Vagina (tissue), 2 donors: ENCODE measurements around the gene CYP3A7. TPM values are rescaled to one million over a fixed set of nuclear protein-coding genes. Genes with fewer than 3 reads are reported as not detected.
A peak's percentile ranks its signal among the peaks of the same experiment; 100 is the strongest.

Source experiments
- DNase-seq, 2 donors: peaks; one replicate each; pipeline ENCODE4 v3.0.0-alpha.2; 2017; ENCODE audit errors: extremely low spot score in 2 of 2
- H3K27ac ChIP-seq: fragments of 200-600 bp; sonication (generic); one replicate; pipeline ENCODE4 v1.5.1; 2019
- H3K27me3 ChIP-seq: fragments of 200-600 bp; sonication (generic); one replicate; pipeline ENCODE4 v1.5.1; 2019
- H3K36me3 ChIP-seq, 2 donors: fragments of 200-600 bp; sonication (generic); one replicate each; pipeline ENCODE4 v1.5.1; 2017 to 2019
- H3K4me1 ChIP-seq: fragments of 200-600 bp; sonication (generic); one replicate; pipeline ENCODE4 v1.5.1; 2019
- H3K4me3 ChIP-seq, 2 donors: fragments of 200-600 bp; sonication (generic); 1 replicate in 1 of 2; 2 replicates in 1 of 2; pipeline ENCODE4 v1.5.1; 2016 to 2019
- H3K9me3 ChIP-seq: fragments of 200-600 bp; sonication (generic); one replicate; pipeline ENCODE4 v1.5.1; 2019
- POLR2A ChIP-seq, 2 donors: fragments of 450-650 bp; IDR thresholded peaks; one replicate each; pipeline ENCODE4 v1.6.1; 2017; ENCODE audit warnings: antibody characterized with exemption in 2 of 2, mild to moderate bottlenecking in 2 of 2, moderate library complexity in 2 of 2
- POLR2AphosphoS5 ChIP-seq, 2 donors: sonication (generic); formaldehyde crosslinking; IDR thresholded peaks; one replicate each; pipeline ENCODE4 v1.9.0; 2017; ENCODE audit warnings: antibody characterized with exemption in 2 of 2, mild to moderate bottlenecking in 2 of 2, low read depth in 1 of 2; ENCODE audit not compliant: insufficient read depth in 1 of 2
- intact Hi-C: fragments of 100-400 bp; cut with DNase I; formaldehyde crosslinking; loops from one replicate; pipeline ENCODE4 v1.15.1; 2023
- total RNA-seq: library from RNA; depleted of rRNA; stranded (reverse); fragments of >200 nt; gene quantifications from one replicate; pipeline ENCODE4 v1.2.3, GENCODE V29; 2016
- TF ChIP-seq, protein P1 (sequence below), 3 experiments: fragments of 450-650 bp in 2 of 3; fragments of 200-600 bp in 1 of 3; sonication (generic) in 1 of 3; IDR thresholded peaks; one replicate each; pipeline ENCODE4 v1.5.1; 2017 to 2019; ENCODE audit warnings: antibody characterized with exemption in 3 of 3, mild to moderate bottlenecking in 2 of 3, moderate library complexity in 2 of 3

Gene CYP3A7
- total RNA-seq, 1 donor from 2014 or later, result not detected

DNA sequence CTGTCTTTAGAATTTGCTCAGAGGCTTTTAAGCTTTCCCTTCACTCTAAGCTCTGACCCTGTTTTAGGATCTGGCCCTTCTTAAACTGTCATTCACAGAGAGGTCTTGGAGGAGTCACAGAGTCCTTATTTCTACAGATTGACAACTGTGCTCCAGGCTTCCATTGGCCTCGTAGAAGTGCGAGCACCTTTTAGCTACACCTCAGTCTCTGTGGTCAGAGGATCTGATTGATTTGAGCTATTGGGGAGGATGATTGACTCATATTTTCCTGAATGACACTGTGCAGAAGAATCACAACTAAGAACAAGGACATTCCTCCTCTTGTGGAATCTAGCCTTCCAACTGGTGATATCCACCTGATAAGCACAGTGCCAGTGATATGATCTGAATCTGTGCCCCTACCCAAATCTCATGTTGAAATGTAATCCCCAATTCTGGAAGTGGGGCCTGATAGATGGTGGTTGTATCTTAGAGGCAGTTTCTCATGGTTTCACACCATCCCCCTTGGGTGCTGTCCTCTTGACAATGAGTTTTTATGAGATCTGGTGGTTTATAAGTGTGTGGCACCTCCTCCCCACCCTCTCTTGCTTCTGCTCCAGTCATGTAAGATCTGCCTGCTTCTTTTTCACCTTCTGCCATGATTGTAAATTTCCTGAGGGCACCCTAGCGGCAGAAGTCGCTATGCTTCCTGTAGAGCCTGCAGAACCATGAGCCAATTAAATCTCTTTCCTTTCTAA, 3.2 kb downstream of the CYP3A7 start:
- intact Hi-C loops, result no loop called here
- TF ChIP-seq, protein P1, sequence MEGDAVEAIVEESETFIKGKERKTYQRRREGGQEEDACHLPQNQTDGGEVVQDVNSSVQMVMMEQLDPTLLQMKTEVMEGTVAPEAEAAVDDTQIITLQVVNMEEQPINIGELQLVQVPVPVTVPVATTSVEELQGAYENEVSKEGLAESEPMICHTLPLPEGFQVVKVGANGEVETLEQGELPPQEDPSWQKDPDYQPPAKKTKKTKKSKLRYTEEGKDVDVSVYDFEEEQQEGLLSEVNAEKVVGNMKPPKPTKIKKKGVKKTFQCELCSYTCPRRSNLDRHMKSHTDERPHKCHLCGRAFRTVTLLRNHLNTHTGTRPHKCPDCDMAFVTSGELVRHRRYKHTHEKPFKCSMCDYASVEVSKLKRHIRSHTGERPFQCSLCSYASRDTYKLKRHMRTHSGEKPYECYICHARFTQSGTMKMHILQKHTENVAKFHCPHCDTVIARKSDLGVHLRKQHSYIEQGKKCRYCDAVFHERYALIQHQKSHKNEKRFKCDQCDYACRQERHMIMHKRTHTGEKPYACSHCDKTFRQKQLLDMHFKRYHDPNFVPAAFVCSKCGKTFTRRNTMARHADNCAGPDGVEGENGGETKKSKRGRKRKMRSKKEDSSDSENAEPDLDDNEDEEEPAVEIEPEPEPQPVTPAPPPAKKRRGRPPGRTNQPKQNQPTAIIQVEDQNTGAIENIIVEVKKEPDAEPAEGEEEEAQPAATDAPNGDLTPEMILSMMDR (IDR thresholded peaks at IDR 0.05), result no peak
- TF ChIP-seq POLR2A (IDR thresholded peaks at IDR 0.05) (no peak), POLR2AphosphoS5 (IDR thresholded peaks at IDR 0.05; ENCODE audit: insufficient read depth in 1 of 2, low read depth in 1 of 2) (no peak)
- DNase-seq, result peak; percentile 25 to 56
- Histone ChIP-seq H3K36me3 (no peaks in the 10 kb centered on the region), H3K9me3 (no peaks in the 10 kb centered on the region), H3K27ac (no peak overlapping the region), H3K4me1 (peaks cover 6% of the 10 kb centered on the region), H3K4me3 (no peak overlapping the region), H3K27me3 (no peaks in the 10 kb centered on the region)

DNA sequence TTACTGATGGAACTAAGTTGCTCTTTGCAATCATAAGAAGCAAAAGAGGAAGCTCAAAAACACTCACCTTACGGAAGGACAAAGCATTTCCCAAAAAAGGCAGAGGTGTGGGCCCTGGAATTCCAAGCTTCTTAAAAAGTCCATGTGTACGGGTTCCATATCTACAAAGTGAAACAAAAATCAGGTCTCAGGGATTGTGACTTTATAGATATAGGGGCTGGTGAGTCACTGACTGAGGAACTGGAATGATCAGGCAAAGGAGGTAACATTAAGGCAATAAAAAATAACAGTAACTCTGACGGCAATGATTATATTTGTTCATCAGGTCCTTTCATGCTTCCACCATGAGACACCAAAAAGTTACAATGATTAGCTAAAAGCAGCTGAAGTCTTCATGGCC, 4.0 kb downstream of the CYP3A7 start:
- TF ChIP-seq, protein P1 (IDR thresholded peaks at IDR 0.05), result no peak
- no peak for TF ChIP-seq POLR2AphosphoS5 (IDR thresholded peaks at IDR 0.05; ENCODE audit: insufficient read depth in 1 of 2, low read depth in 1 of 2)
- no peak for TF ChIP-seq POLR2A (IDR thresholded peaks at IDR 0.05)
- DNase-seq, result no peak
- H3K36me3 ChIP-seq, result no peaks in the 10 kb centered on the region
- no peak overlapping the region for H3K4me3 ChIP-seq
- H3K27ac ChIP-seq, result no peak overlapping the region
- H3K9me3 ChIP-seq, result no peaks in the 10 kb centered on the region
- H3K27me3 ChIP-seq, result no peaks in the 10 kb centered on the region
- intact Hi-C loops, result no loop called here
- H3K4me1 ChIP-seq, result peaks cover 6% of the 10 kb centered on the region

DNA sequence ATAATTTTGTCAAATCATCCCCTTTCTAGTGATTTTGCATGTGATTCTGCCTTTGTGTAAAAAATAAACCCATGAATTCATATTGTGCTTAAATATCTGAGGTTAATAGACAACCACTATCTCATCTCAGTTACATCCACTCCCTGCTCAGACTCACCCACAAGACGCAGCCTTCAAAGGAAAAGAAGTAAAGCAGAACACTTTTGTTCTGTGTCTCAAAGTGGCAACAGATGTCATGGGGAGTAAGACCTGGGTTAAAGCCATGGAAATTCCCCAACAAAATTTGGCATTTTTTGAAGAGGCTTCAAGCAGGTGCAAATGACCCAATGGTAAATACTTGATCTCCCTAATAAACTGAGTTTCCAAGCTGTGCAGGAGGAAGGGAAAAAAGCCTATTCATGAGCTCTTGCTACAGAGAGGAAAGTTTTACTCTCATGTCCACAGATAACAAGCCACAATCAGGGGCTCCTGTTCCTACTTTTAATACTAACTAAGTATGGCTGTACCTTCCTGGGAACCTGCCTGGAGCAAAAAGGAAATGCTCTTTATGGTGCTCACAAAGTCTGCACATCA, 4.7 kb downstream of the CYP3A7 start:
- TF ChIP-seq POLR2A (IDR thresholded peaks at IDR 0.05) (no peak), POLR2AphosphoS5 (IDR thresholded peaks at IDR 0.05; ENCODE audit: insufficient read depth in 1 of 2, low read depth in 1 of 2) (no peak)
- TF ChIP-seq, protein P1 (IDR thresholded peaks at IDR 0.05), result no peak
- Histone ChIP-seq H3K9me3 (no peaks in the 10 kb centered on the region), H3K4me3 (no peak overlapping the region), H3K27me3 (no peaks in the 10 kb centered on the region), H3K36me3 (no peaks in the 10 kb centered on the region), H3K27ac (no peak overlapping the region), H3K4me1 (peaks cover 6% of the 10 kb centered on the region)
- peak in 1 of 2 donors; percentile 6 for DNase-seq
- intact Hi-C loops, result no loop called here

DNA sequence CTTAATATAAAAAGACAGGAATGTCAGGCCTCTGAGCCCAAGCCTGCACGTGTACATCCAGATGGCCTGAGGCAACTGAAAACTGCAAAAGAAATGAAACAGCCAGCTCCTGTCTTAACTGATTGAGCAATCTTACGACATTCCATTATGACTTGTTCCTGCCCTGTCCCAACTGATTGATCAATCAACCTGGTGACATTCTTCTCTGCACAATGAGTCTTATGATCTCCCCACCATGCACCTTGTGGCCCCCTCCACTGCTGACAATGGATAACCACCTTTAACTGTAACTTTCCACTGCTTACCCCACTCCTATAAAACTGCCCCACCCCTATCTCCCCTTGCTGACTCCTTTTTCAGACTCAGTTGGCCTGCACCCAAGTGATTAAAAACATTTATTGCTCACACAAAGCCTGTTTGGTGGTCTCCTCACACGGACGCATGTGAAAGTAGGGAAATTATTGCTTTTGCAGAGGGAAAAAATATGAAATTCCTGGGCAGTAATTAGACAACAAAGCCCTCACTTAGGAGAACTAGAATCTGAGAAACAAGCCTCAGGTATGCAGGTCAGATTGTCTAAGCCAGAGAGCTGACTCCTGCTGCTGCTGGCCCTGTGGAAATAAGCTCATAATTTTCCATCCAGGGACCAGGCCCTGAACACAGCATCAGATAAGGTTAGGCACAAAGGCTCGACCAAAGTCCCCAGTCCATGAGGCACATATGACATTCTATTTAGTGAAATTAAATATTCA, 5.3 kb downstream of the CYP3A7 start:
- Histone ChIP-seq H3K27ac (no peak overlapping the region), H3K4me3 (no peak overlapping the region)
- intact Hi-C loops, result no loop called here

More for the DNA sequence above, 5.3 kb downstream of the CYP3A7 start:
- TF ChIP-seq, protein P1 (IDR thresholded peaks at IDR 0.05), result no peak
- TF ChIP-seq POLR2A (IDR thresholded peaks at IDR 0.05) (no peak), POLR2AphosphoS5 (IDR thresholded peaks at IDR 0.05; ENCODE audit: insufficient read depth in 1 of 2, low read depth in 1 of 2) (no peak)
- Histone ChIP-seq H3K4me1 (peaks cover 6% of the 10 kb centered on the region), H3K27me3 (no peaks in the 10 kb centered on the region), H3K9me3 (no peaks in the 10 kb centered on the region), H3K36me3 (no peaks in the 10 kb centered on the region)
- DNase-seq, result peak in 1 of 2 donors; percentile 64
